ENCODE measurements around the gene TMEM116. TPM values are rescaled to one million over a fixed set of nuclear protein-coding genes. Genes with fewer than 3 reads are reported as not detected.

Gene TMEM116
- total RNA-seq, 2 donors from 2014 or later: 4.6 to 8.0 TPM

DNA sequence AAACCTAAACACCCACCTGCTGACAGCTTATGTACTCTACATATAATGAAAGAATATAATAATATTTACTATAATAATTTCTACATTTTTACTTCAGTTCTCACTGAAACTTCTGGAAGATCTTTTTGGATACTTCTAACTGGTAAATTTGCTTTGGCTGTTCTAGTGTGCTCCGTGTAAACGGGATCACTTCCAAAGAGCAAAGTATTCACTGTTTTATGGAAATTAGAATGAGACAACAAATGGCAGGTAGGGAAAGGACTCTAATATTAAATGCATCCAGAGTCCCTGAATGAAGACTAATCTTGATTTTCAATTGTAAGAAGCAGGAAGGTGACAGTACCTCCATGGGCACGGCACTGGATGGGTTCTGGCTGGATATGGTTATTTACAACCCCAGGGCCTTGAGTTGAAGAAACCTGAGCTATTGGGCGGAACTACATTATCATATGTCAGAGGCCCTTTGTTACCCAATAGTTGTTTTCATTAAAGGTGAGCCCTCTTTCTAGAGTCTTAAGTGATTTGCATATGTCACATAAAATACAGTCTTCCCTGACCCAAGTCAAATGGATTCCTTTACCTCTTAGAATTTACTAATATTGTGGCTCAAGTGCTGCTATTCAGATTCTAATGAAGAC is 10.9 kb upstream of the TMEM116 start:
- DNase-seq (no peak), ATAC-seq (no peak)
- H3K27ac ChIP-seq: no peak overlapping the region
- intact Hi-C loops (cut with DNase I): no loop called here
- H3K27me3 ChIP-seq: no peaks in the 10 kb centered on the region
- no peaks in the 10 kb centered on the region for H3K9me3 ChIP-seq
- 49 to 68% methylated on average over 4 of the region's 4 CpGs for WGBS, 2 donors
- no peak for TF ChIP-seq POLR2A (IDR thresholded peaks at IDR 0.05)
- TF ChIP-seq, protein P1, sequence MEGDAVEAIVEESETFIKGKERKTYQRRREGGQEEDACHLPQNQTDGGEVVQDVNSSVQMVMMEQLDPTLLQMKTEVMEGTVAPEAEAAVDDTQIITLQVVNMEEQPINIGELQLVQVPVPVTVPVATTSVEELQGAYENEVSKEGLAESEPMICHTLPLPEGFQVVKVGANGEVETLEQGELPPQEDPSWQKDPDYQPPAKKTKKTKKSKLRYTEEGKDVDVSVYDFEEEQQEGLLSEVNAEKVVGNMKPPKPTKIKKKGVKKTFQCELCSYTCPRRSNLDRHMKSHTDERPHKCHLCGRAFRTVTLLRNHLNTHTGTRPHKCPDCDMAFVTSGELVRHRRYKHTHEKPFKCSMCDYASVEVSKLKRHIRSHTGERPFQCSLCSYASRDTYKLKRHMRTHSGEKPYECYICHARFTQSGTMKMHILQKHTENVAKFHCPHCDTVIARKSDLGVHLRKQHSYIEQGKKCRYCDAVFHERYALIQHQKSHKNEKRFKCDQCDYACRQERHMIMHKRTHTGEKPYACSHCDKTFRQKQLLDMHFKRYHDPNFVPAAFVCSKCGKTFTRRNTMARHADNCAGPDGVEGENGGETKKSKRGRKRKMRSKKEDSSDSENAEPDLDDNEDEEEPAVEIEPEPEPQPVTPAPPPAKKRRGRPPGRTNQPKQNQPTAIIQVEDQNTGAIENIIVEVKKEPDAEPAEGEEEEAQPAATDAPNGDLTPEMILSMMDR (IDR thresholded peaks at IDR 0.05): no peak
- peaks cover 0 to 12% of the 10 kb centered on the region in 2 donors for H3K36me3 ChIP-seq (replicated peaks in 1 of 2; ENCODE audit: insufficient read depth in 1 of 2, low read depth in 2 of 2)
- peaks cover 5% of the 10 kb centered on the region for H3K4me1 ChIP-seq
- no peak overlapping the region for H3K4me3 ChIP-seq

- intact Hi-C loops (cut with DNase I): no loop called here
- Histone ChIP-seq H3K4me1 (peaks cover 5% of the 10 kb centered on the region), H3K27me3 (no peaks in the 10 kb centered on the region), H3K36me3 (replicated peaks in 1 of 2; ENCODE audit: insufficient read depth in 1 of 2, low read depth in 2 of 2) (peaks cover 0 to 9% of the 10 kb centered on the region in 2 donors), H3K9me3 (no peaks in the 10 kb centered on the region), H3K27ac (no peak overlapping the region), H3K4me3 (no peak overlapping the region)
- no peak for TF ChIP-seq POLR2A (IDR thresholded peaks at IDR 0.05)
- TF ChIP-seq, protein P1 (IDR thresholded peaks at IDR 0.05): no peak
- ATAC-seq: no peak
- DNase-seq: no peak
- 86 to 88% methylated on average over 11 of the region's 11 CpGs for WGBS, 2 donors
Measured at GRCh38 chr12:112022241-112023016, 9.5 kb upstream of the TMEM116 start.

- no peak for DNase-seq
Measured at GRCh38 chr12:112020947-112021457, 8.0 kb upstream of the TMEM116 start.

GRCh38 chr12:112018571-112019237 is 5.7 kb upstream of the TMEM116 start:
- intact Hi-C loops (cut with DNase I): no loop called here
- WGBS, 2 donors: 59 to 66% methylated on average over 2 of the region's 2 CpGs
- no peak for ATAC-seq

More at GRCh38 chr12:112020947-112021457, 8.0 kb upstream of the TMEM116 start:
- H3K36me3 ChIP-seq (replicated peaks in 1 of 2; ENCODE audit: insufficient read depth in 1 of 2, low read depth in 2 of 2): peaks cover 0 to 9% of the 10 kb centered on the region in 2 donors
- no peaks in the 10 kb centered on the region for H3K9me3 ChIP-seq
- H3K4me1 ChIP-seq: peaks cover 9% of the 10 kb centered on the region
- intact Hi-C loops (cut with DNase I): no loop called here
- no peak overlapping the region for H3K4me3 ChIP-seq
- H3K27me3 ChIP-seq: no peaks in the 10 kb centered on the region
- 90 to 92% methylated on average over 8 of the region's 8 CpGs for whole genome bisulfite sequencing, 2 donors
- TF ChIP-seq, protein P1 (IDR thresholded peaks at IDR 0.05): no peak
- TF ChIP-seq POLR2A (IDR thresholded peaks at IDR 0.05): no peak
- no peak for ATAC-seq
- no peak overlapping the region for H3K27ac ChIP-seq

More at GRCh38 chr12:112018571-112019237, 5.7 kb upstream of the TMEM116 start:
- H3K4me1 ChIP-seq: peaks cover 14% of the 10 kb centered on the region
- H3K27ac ChIP-seq: no peak overlapping the region
- no peak overlapping the region for H3K4me3 ChIP-seq
- TF ChIP-seq POLR2A (IDR thresholded peaks at IDR 0.05): no peak
- TF ChIP-seq, protein P1 (IDR thresholded peaks at IDR 0.05): no peak
- H3K36me3 ChIP-seq (replicated peaks in 1 of 2; ENCODE audit: insufficient read depth in 1 of 2, low read depth in 2 of 2): peaks cover 0 to 9% of the 10 kb centered on the region in 2 donors
- H3K27me3 ChIP-seq: no peaks in the 10 kb centered on the region
- DNase-seq: no peak
- no peaks in the 10 kb centered on the region for H3K9me3 ChIP-seq
